GM04504 (cell line): ENCODE results near the gene PIP5K1C.

Source experiments
- DNase-seq: peaks from one replicate; pipeline ENCODE4 v3.0.0-alpha.2; 2012; ENCODE audit warnings: low read depth

The PIP5K1C gene

DNA sequence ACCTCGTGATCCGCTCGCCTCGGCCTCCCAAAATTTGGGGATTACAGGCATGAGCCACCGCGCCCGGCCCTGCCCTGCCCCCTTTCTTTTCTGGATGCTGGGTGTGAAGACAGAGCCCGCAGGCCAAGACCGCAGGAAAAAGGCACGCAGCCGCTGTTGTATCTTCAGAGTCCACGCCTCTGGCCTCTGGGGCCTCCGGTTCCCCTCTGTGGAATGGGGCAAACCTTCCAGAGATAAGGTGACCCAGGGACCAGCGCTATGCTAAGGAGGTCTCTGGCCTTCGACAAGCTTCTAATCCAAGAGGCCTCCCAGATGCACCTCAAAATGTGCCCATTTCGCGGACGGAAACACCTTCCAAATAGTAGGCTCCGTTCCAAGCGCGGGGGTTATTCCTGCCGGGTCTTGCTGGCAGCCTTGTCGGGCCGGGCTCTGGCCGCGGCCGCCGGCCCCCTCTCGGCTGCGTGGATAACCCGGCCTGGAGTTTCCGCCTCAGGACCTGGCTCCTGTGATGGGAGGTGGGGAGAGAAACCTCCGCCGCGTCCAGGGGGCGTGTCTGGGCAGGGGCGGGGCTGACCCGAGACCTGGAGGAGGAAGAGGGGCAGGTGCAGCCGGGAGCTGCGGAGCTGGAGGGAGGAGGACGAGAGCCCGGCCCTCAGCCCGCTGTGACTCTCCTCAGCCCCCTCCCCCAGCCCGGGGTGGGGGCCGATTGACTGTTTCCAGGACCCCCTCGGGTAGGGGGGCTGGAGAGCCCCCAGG is 21.0 kb upstream of the PIP5K1C start:
- DNase-seq = peak; percentile 44

GRCh38 chr19:3720349-3720917 is 20.2 kb upstream of the PIP5K1C start:
- DNase-seq = no peak

GRCh38 chr19:3719868-3720267 is 19.6 kb upstream of the PIP5K1C start:
- no peak for DNase-seq

DNA sequence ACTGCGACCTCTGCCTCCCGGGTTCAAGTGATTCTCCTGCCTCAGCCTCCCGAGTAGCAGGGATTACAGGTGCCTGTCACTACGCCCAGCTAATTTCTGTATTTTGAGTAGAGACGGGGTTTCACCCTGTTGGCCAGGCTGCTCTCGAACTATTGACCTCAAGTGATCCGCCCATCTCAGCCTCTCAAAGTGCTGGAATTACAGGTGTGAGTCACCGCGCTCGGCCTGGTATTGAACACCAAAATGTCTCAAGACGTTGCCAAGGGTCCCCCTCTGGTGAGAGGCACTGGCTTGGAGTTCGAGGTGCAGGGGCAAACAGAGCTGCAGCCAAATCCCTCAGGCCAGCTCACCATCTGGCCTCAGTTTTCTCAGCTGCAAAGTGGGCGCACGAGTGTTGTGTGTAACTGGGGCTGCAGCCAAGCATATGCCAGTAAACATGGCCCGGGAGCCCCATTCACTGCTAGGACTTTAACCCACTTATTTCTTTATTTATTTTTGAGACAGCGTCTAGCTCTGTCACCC is 15.9 kb upstream of the PIP5K1C start:
- DNase-seq = no peak

- no peak for DNase-seq
These were observed 12.7 kb upstream of the PIP5K1C start for GRCh38 chr19:3712663-3713611.

DNA sequence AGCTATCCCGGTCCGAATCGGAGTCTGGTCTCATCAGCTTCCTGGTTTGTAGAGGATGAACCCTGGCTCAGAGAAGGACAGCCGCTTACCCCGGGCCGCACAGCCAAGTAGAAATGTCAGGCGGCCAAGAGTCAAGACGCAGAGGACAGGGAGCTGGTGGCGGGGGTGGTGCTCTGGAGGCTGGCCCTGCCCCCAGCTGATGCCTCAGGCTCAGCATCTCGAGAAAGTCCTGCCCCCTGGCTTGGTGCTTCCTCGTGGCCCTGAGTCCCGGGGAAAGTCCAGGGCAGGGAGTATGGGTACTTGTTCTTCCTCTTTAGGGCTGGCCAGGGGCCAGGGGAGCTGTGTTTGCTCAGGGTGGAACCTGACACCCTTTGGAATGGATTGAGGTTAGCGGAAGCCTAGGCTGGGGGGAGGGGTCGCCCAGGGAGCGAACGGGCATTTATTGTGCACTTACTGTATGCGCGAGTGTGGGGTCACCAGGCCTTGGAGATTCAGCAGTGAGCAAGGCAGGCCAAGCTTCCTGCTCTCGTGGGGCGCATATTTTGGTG is 10.1 kb upstream of the PIP5K1C start:
- DNase-seq = no peak

DNA sequence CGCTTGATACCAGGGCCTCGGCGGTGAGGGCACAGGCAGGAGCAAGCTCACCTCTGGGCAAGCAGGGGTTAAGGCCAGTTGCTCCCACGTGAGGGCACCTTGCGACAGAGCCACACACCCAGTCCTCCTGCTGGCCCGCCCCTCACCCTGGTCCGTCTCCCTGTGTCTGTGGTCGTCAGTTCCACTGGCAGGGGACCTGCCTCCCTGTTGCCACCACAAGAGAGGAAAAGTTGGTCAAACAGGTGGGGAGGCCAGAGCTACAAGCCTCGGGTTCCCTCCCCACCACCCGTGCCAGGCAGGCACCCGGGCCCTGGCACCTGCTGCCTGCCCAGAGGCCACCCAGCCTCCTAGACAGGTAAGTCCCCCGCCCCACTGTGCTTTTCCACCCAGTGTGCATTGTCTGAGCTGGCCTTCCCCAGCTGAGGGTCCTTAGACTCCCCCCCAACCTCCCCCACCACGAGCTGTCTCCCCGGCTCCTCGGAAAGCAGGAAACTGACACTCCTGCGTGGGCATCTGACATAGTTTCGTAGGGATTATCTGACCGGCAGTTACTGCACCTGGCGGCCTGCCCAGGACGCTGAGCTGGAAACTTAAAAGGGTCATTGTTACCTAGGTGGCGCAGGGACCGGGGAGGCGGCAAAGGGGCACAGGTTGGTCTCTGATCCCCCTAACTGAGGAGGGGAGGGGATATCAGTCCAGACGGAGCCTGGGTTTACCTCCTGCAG is 8.1 kb upstream of the PIP5K1C start, which contains the start of gene TJP3:
TSS of gene TJP3 (plus strand) at position 178 of the 725 bp plus-strand sequence. CDS start 20,049 bp downstream, outside the sequence.
- no peak for DNase-seq

- DNase-seq = no peak
These were observed 7.6 kb upstream of the PIP5K1C start for GRCh38 chr19:3707868-3708206.

DNA sequence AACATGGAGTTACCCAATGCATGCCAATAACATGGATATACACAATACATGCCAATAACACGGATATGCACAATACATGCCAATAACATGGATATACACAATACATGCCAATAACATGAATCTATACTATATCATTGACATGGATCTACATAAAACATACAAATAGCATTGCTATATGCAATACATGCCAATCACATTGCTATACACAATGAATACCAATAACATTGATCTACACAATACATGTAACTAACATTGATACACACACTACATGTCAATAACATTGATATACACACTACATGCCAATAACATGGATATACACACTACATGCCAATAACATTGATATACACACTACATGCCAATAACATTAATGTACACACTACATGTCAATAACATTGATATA is 932 bp upstream of the PIP5K1C start:
- DNase-seq = no peak

DNA sequence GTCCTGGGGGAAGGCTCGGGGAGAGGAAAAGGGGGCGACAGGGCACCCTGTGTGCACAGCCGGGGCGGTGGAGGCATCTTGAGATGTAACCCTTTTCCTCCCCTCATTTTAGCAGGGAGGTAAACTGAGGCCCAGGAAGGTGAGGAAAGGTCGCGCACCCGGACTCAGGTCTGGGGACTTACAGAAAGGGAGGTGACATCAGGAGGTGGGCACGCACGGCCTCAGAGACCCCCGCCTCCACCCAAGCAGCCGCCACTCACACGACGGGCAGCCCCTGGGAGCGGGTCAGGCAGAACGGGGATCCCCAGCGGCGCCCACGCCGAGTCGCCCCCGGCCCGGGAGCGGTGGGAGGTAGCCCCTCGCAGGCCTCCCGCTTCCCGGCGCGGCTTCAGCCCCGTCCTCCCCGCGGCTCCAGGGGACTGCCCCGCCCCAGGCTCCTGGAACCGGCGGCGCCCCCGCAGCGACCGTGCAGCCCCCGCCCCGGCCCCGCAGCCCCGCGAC is 477 bp downstream of the PIP5K1C start:
- DNase-seq = no peak

DNA sequence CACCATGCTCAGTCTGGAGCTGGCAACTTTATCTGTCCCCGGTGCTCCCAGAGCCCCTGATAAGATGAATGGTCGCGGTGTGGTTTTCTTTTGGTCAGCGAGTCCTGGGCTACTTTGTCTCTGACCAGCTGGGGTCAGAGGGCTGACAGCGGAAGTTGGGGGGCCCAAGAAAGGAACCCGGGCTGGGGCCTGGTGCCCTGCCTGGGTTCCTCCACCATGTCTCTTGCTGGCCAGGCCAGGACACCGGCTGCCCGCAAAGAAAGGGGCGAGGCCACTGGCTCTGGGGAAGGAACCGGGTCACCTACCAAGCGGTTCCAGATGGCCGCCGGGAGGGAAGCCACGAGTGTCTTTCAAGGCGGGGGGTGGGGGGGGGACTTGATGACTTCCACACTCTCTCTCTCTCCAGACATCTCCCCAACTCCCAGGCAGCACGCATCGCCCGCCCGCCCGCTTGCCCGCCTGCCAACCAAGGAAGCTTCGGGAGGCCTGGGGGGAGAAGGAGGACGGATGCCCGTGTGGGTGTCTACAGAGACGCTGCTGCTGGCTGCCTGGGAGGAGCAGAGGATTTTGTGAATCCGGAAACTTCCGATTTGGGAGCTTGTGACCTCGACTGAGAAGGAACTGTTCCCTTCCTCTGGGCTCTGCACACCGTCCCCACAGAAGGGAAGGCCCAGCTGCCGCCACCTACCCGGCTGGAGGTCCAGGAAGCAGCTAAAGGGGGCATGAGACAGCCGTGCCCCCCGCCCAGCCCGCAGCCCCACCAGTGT is 1.1 kb downstream of the PIP5K1C start:
- peak; percentile 77 for DNase-seq

DNA sequence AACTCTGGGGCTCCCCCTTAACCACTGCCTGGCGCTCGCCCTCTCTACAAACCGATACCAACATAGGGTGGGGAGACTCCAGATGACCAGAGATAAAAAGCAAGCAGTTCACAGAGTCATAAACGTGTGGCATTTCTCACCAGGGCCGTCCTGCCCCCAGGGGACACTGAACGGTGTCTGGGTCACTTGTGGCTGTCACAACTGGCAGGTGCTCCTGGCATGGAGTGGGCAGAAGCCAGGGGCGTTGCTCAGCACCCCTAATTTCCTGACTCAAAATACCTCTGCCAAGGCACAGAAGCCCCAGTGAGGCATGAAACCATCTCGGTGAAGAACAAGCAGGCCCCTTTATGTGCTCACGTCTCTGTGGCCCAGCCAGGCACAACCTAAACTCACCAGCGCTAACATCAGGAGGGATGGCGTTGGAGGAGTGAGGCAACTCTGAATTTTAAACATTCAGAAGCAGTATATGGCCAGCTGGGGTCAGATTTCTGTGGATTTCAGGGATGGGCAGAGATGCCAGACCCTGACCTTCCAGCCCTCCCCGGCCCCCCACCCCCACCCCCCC is 1.8 kb downstream of the PIP5K1C start:
- no peak for DNase-seq

GRCh38 chr19:3697671-3698385 is 2.4 kb downstream of the PIP5K1C start:
- DNase-seq = no peak

GRCh38 chr19:3697094-3697493 is 3.2 kb downstream of the PIP5K1C start:
- no peak for DNase-seq

DNA sequence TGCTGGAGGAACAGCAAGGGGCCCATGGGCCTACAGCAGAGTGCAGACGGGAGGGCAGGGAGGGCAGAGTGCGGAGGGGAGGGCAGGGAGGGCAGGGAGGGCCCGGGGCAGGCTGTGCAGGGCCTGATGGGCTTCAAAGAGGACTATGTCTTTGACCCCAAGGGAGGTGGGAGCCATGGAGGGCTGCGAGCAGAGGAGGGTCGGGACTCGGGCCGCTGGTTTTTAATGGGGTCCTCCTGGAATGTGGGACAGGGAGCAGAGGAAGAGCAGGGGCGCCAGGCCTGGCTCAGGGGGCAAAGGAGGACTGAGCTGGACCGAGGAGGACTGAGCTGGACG is 3.6 kb downstream of the PIP5K1C start:
- no peak for DNase-seq

- DNase-seq = no peak
These were observed 4.1 kb downstream of the PIP5K1C start for GRCh38 chr19:3695986-3696659.

DNA sequence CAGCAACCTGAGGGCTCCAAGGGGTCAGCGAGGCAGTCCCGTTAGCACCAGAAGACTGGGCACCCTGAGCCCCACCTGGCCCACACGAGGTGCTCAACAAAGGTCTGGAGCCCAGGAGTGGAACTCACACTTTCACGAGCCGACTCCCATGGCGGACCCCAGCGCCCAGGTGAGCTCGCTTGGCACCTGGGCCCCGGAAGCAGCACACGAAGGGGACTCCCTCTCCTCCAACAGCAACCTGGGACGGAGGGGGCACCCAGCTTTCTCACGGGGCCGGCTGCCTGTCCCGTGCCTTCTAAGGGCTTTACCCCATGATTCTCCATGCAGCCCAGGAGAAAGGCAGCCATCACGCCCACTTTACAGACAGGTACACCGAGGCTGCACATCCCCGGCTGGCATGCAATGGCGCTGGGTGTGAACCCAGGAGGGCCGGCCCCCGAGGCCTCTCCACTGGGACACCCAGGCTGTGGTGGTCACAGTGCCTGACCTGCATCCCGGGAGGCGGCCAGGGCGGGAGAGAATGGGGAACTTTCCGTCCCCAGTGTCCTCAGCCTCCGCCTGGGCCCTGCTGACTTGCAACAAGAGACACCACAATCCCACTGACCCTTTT is 5.0 kb downstream of the PIP5K1C start:
- no peak for DNase-seq

DNA sequence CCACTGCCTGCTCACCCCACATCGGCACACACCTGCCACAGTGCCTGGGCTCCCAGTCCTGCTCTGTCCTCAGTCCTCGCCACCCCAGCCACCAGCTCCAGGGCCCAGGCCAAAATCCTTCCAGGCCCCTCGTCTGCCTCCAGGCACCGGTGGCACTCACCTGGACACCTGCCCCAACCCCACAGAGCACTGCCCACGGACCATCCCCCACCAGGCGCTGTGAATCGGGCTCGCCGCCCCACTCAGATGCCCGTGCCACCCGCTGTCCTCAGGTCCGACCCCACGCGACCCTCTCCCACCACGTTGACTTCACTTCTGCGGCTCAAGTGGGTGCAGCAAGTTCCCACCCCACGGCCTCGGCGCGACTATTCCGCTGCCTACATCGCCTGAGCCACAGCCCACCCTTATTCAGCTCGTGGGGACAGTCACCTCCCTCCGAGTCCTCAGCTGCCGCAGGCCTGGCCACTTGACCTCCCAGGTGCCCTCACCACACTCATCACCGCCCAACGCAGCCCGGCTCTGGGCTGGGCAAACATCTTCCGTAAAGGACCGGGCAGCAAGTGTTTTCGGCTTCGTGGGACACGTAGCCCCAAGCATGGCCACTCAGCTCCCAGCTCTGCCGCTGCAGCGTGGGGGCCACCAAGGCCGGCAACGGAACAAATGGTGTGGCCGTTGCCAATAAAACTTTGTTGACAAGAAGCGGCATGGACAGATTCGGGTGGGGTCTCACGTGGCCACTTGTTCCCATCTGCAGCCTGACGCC is 5.7 kb downstream of the PIP5K1C start:
- no peak for DNase-seq
